ENCODE measurements around the gene ASB3. TPM values are rescaled to one million over a fixed set of nuclear protein-coding genes. Genes with fewer than 3 reads are reported as not detected.

The ASB3 gene
- total and polyA plus RNA-seq, 4 donors = 2.7 to 13.6 (median 8.7) TPM

DNA sequence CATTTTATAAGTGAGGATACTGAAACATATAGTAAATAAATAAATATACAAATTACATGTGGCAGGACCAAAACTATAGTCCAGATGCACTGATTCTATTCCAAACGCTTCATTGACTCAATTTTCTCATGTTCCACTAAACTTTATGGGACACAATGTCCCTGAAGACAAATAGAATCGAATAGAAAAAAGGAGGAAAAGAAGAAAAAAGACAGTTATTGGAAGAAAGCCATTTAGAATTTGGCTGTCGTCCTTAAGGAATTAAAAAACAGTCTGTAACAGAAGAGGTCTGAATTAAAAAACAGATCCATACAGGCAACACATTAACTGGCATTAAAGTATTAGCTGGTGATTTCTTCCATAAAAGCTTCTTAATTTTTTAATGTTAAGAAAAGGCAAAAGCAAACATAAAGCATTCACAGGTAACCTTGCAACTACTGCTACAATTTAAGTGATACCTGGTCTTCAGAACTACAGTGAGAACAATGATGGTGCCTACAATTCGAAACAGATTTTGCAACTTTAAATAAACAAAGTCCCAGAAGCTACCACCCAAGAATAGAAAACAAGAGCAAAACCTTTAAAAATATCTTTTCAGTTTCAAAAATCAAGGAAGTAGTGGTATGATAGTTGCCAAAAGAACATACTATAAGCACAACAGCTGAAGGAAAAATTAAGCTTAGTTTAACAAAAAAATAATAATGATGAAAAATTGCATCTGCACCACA, 36.5 kb downstream of the ASB3 start:
- Histone ChIP-seq H3K9ac (ENCODE audit: low read depth in 1 of 2, low read length in 2 of 2) (no peak overlapping the region), H3K27ac (ENCODE audit: low read depth in 1 of 2, low read length in 2 of 2) (no peak overlapping the region), H3K4me1 (ENCODE audit: control insufficient read depth in 4 of 4, insufficient read depth in 4 of 4, low read length in 3 of 4) (no peaks in the 10 kb centered on the region), H3K27me3 (ENCODE audit: control insufficient read depth in 4 of 4, insufficient read depth in 4 of 4, low read length in 3 of 4) (no peaks in the 10 kb centered on the region), H3K36me3 (ENCODE audit: control insufficient read depth in 4 of 4, insufficient read depth in 3 of 4, low read depth in 1 of 4, low read length in 3 of 4) (peaks cover 0 to 14% (median 5%) of the 10 kb centered on the region in 4 donors), H3K4me3 (ENCODE audit: low read depth in 1 of 3, low read length in 3 of 3) (no peak overlapping the region), H3K9me3 (ENCODE audit: control insufficient read depth in 4 of 4, low read length in 3 of 4) (no peaks in the 10 kb centered on the region)
- no peak for DNase-seq (ENCODE audit: low spot score)
- WGBS = 81% methylated on average over 4 of the region's 4 CpGs
- TF ChIP-seq EGR1 (IDR thresholded peaks at IDR 0.05; ENCODE audit: low read depth in 2 of 2) (no peak), SP1 (IDR thresholded peaks at IDR 0.05) (no peak), NR2F2 (IDR thresholded peaks at IDR 0.05) (no peak), HNF4G (IDR thresholded peaks at IDR 0.05) (no peak), TAF1 (conservative IDR thresholded peaks at IDR 0.05) (no peak)
- TF ChIP-seq, protein P1, sequence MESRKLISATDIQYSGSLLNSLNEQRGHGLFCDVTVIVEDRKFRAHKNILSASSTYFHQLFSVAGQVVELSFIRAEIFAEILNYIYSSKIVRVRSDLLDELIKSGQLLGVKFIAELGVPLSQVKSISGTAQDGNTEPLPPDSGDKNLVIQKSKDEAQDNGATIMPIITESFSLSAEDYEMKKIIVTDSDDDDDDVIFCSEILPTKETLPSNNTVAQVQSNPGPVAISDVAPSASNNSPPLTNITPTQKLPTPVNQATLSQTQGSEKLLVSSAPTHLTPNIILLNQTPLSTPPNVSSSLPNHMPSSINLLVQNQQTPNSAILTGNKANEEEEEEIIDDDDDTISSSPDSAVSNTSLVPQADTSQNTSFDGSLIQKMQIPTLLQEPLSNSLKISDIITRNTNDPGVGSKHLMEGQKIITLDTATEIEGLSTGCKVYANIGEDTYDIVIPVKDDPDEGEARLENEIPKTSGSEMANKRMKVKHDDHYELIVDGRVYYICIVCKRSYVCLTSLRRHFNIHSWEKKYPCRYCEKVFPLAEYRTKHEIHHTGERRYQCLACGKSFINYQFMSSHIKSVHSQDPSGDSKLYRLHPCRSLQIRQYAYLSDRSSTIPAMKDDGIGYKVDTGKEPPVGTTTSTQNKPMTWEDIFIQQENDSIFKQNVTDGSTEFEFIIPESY (IDR thresholded peaks at IDR 0.05) = no peak

DNA sequence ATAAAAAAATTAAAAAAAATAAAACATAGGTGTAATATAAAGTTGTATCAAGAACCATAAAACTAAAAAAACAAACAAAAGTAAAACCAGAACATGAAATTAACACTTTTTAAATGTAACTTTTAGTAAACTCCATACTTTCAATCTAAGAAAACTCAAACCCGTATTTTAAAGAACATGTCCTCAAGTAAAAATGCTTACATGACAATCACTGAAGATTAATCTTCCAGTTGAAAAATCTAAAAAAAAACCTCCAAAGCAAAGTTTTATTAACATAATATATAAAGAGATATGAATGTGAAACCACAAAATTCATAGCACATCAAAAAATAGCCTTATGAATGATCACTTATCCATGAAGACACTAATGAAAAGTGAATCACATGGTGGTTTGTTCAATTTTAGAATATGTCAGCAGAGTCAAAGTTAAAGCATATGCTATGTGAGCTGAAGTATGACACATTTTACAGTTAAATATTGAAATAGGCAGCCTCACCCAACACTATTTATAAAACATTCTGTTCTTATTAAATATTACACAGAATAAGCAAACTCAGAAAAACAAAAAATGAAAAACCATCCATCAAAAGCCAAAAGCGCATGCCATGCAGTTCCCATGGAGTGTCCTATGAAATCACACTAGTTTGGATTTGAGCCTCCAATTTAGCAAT, 42.2 kb downstream of the ASB3 start:
- 93% methylated on average over 2 of the region's 2 CpGs for WGBS
- H3K4me1 ChIP-seq (ENCODE audit: control insufficient read depth in 4 of 4, insufficient read depth in 4 of 4, low read length in 3 of 4) = peaks cover 0 to 3% (median 1%) of the 10 kb centered on the region in 4 donors
- H3K9ac ChIP-seq (ENCODE audit: low read depth in 1 of 2, low read length in 2 of 2) = no peak overlapping the region
- TF ChIP-seq, protein P2, sequence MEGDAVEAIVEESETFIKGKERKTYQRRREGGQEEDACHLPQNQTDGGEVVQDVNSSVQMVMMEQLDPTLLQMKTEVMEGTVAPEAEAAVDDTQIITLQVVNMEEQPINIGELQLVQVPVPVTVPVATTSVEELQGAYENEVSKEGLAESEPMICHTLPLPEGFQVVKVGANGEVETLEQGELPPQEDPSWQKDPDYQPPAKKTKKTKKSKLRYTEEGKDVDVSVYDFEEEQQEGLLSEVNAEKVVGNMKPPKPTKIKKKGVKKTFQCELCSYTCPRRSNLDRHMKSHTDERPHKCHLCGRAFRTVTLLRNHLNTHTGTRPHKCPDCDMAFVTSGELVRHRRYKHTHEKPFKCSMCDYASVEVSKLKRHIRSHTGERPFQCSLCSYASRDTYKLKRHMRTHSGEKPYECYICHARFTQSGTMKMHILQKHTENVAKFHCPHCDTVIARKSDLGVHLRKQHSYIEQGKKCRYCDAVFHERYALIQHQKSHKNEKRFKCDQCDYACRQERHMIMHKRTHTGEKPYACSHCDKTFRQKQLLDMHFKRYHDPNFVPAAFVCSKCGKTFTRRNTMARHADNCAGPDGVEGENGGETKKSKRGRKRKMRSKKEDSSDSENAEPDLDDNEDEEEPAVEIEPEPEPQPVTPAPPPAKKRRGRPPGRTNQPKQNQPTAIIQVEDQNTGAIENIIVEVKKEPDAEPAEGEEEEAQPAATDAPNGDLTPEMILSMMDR (IDR thresholded peaks at IDR 0.05; ENCODE audit: low read depth, low read length, missing input control) = no peak
- no peak for TF ChIP-seq NR2F2 (IDR thresholded peaks at IDR 0.05)
- no peak for TF ChIP-seq YY1 (IDR thresholded peaks at IDR 0.05)
- no peak for TF ChIP-seq FOXA1 (IDR thresholded peaks at IDR 0.05)
- no peak for TF ChIP-seq HNF4G (IDR thresholded peaks at IDR 0.05)
- no peak for TF ChIP-seq HNF4A (conservative IDR thresholded peaks at IDR 0.05)
- TF ChIP-seq SP1 (IDR thresholded peaks at IDR 0.05) = no peak
- TF ChIP-seq, protein P3, sequence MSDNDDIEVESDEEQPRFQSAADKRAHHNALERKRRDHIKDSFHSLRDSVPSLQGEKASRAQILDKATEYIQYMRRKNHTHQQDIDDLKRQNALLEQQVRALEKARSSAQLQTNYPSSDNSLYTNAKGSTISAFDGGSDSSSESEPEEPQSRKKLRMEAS (IDR thresholded peaks at IDR 0.05) = no peak
- TF ChIP-seq JUND (IDR thresholded peaks at IDR 0.05) = no peak
- no peak for TF ChIP-seq FOXA2 (IDR thresholded peaks at IDR 0.05)
- no peak for TF ChIP-seq RXRA (IDR thresholded peaks at IDR 0.05)
- TF ChIP-seq, protein P4, sequence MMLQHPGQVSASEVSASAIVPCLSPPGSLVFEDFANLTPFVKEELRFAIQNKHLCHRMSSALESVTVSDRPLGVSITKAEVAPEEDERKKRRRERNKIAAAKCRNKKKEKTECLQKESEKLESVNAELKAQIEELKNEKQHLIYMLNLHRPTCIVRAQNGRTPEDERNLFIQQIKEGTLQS (IDR thresholded peaks at IDR 0.05) = no peak
- no peak for TF ChIP-seq RAD21 (IDR thresholded peaks at IDR 0.05)
- TF ChIP-seq TAF1 (conservative IDR thresholded peaks at IDR 0.05) = no peak
- TF ChIP-seq, protein P5, sequence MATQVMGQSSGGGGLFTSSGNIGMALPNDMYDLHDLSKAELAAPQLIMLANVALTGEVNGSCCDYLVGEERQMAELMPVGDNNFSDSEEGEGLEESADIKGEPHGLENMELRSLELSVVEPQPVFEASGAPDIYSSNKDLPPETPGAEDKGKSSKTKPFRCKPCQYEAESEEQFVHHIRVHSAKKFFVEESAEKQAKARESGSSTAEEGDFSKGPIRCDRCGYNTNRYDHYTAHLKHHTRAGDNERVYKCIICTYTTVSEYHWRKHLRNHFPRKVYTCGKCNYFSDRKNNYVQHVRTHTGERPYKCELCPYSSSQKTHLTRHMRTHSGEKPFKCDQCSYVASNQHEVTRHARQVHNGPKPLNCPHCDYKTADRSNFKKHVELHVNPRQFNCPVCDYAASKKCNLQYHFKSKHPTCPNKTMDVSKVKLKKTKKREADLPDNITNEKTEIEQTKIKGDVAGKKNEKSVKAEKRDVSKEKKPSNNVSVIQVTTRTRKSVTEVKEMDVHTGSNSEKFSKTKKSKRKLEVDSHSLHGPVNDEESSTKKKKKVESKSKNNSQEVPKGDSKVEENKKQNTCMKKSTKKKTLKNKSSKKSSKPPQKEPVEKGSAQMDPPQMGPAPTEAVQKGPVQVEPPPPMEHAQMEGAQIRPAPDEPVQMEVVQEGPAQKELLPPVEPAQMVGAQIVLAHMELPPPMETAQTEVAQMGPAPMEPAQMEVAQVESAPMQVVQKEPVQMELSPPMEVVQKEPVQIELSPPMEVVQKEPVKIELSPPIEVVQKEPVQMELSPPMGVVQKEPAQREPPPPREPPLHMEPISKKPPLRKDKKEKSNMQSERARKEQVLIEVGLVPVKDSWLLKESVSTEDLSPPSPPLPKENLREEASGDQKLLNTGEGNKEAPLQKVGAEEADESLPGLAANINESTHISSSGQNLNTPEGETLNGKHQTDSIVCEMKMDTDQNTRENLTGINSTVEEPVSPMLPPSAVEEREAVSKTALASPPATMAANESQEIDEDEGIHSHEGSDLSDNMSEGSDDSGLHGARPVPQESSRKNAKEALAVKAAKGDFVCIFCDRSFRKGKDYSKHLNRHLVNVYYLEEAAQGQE (IDR thresholded peaks at IDR 0.05) = no peak
- no peak for TF ChIP-seq EGR1 (IDR thresholded peaks at IDR 0.05; ENCODE audit: low read depth in 2 of 2)
- TF ChIP-seq, protein P1 (IDR thresholded peaks at IDR 0.05) = no peak
- H3K36me3 ChIP-seq (ENCODE audit: control insufficient read depth in 4 of 4, insufficient read depth in 3 of 4, low read depth in 1 of 4, low read length in 3 of 4) = peaks cover 0 to 14% (median 5%) of the 10 kb centered on the region in 4 donors
- no peak overlapping the region for H3K27ac ChIP-seq (ENCODE audit: low read depth in 1 of 2, low read length in 2 of 2)
- no peak for DNase-seq (ENCODE audit: low spot score)
- no peaks in the 10 kb centered on the region for H3K27me3 ChIP-seq (ENCODE audit: control insufficient read depth in 4 of 4, insufficient read depth in 4 of 4, low read length in 3 of 4)
- no peaks in the 10 kb centered on the region for H3K9me3 ChIP-seq (ENCODE audit: control insufficient read depth in 4 of 4, low read length in 3 of 4)
- no peak overlapping the region for H3K4me3 ChIP-seq (ENCODE audit: low read depth in 1 of 3, low read length in 3 of 3)
